ENCODE results near the gene CKS2.

Gene CKS2

GRCh38 chr9:89346696-89347095, 35.7 kb downstream of the CKS2 start:
- no peaks in the 10 kb centered on the region for H3K9me3 ChIP-seq (ENCODE audit: control insufficient read depth, low read length)
- no peak overlapping the region for H3K4me3 ChIP-seq (ENCODE audit: insufficient read depth, low read depth, low read length, poor library complexity, severe bottlenecking)
- no peaks in the 10 kb centered on the region for H3K27me3 ChIP-seq (replicated peaks; ENCODE audit: control insufficient read depth, insufficient read depth, low read length, poor library complexity, severe bottlenecking)
- DNase-seq: no peak
- peaks cover 86% of the 10 kb centered on the region for H3K36me3 ChIP-seq (ENCODE audit: control insufficient read depth, insufficient read depth, low read length)
- no peaks in the 10 kb centered on the region for H3K4me1 ChIP-seq (ENCODE audit: control insufficient read depth, insufficient read depth, low read length, poor library complexity, severe bottlenecking)
- H3K27ac ChIP-seq (ENCODE audit: insufficient read depth, low read length, poor library complexity, severe bottlenecking): no peak overlapping the region

- DNase-seq: no peak
- peaks cover 85% of the 10 kb centered on the region for H3K36me3 ChIP-seq (ENCODE audit: control insufficient read depth, insufficient read depth, low read length)
- no peaks in the 10 kb centered on the region for H3K27me3 ChIP-seq (replicated peaks; ENCODE audit: control insufficient read depth, insufficient read depth, low read length, poor library complexity, severe bottlenecking)
- no peak overlapping the region for H3K27ac ChIP-seq (ENCODE audit: insufficient read depth, low read length, poor library complexity, severe bottlenecking)
- no peak overlapping the region for H3K4me3 ChIP-seq (ENCODE audit: insufficient read depth, low read depth, low read length, poor library complexity, severe bottlenecking)
- H3K9me3 ChIP-seq (ENCODE audit: control insufficient read depth, low read length): no peaks in the 10 kb centered on the region
- no peaks in the 10 kb centered on the region for H3K4me1 ChIP-seq (ENCODE audit: control insufficient read depth, insufficient read depth, low read length, poor library complexity, severe bottlenecking)
Observed at GRCh38 chr9:89347651-89348050, 36.7 kb downstream of the CKS2 start.

GRCh38 chr9:89349607-89350006, 38.6 kb downstream of the CKS2 start:
- Histone ChIP-seq H3K9me3 (ENCODE audit: control insufficient read depth, low read length) (no peaks in the 10 kb centered on the region), H3K27me3 (replicated peaks; ENCODE audit: control insufficient read depth, insufficient read depth, low read length, poor library complexity, severe bottlenecking) (no peaks in the 10 kb centered on the region), H3K4me3 (ENCODE audit: insufficient read depth, low read depth, low read length, poor library complexity, severe bottlenecking) (no peak overlapping the region), H3K36me3 (ENCODE audit: control insufficient read depth, insufficient read depth, low read length) (peaks cover 93% of the 10 kb centered on the region), H3K4me1 (ENCODE audit: control insufficient read depth, insufficient read depth, low read length, poor library complexity, severe bottlenecking) (no peaks in the 10 kb centered on the region), H3K27ac (ENCODE audit: insufficient read depth, low read length, poor library complexity, severe bottlenecking) (no peak overlapping the region)
- no peak for DNase-seq

- Histone ChIP-seq H3K4me1 (ENCODE audit: control insufficient read depth, insufficient read depth, low read length, poor library complexity, severe bottlenecking) (no peaks in the 10 kb centered on the region), H3K27me3 (replicated peaks; ENCODE audit: control insufficient read depth, insufficient read depth, low read length, poor library complexity, severe bottlenecking) (no peaks in the 10 kb centered on the region), H3K9me3 (ENCODE audit: control insufficient read depth, low read length) (no peaks in the 10 kb centered on the region), H3K36me3 (ENCODE audit: control insufficient read depth, insufficient read depth, low read length) (peaks cover 95% of the 10 kb centered on the region), H3K4me3 (ENCODE audit: insufficient read depth, low read depth, low read length, poor library complexity, severe bottlenecking) (no peak overlapping the region), H3K27ac (ENCODE audit: insufficient read depth, low read length, poor library complexity, severe bottlenecking) (no peak overlapping the region)
- no peak for DNase-seq
Observed at GRCh38 chr9:89350988-89351557, 40.1 kb downstream of the CKS2 start.

- DNase-seq: no peak
- no peaks in the 10 kb centered on the region for H3K9me3 ChIP-seq (ENCODE audit: control insufficient read depth, low read length)
- peaks cover 96% of the 10 kb centered on the region for H3K36me3 ChIP-seq (ENCODE audit: control insufficient read depth, insufficient read depth, low read length)
- no peak overlapping the region for H3K4me3 ChIP-seq (ENCODE audit: insufficient read depth, low read depth, low read length, poor library complexity, severe bottlenecking)
- H3K27ac ChIP-seq (ENCODE audit: insufficient read depth, low read length, poor library complexity, severe bottlenecking): no peak overlapping the region
- H3K27me3 ChIP-seq (replicated peaks; ENCODE audit: control insufficient read depth, insufficient read depth, low read length, poor library complexity, severe bottlenecking): no peaks in the 10 kb centered on the region
- no peaks in the 10 kb centered on the region for H3K4me1 ChIP-seq (ENCODE audit: control insufficient read depth, insufficient read depth, low read length, poor library complexity, severe bottlenecking)
Observed at GRCh38 chr9:89351584-89352300, 40.7 kb downstream of the CKS2 start.

GRCh38 chr9:89352451-89352850, 41.5 kb downstream of the CKS2 start:
- H3K4me1 ChIP-seq (ENCODE audit: control insufficient read depth, insufficient read depth, low read length, poor library complexity, severe bottlenecking): no peaks in the 10 kb centered on the region
- H3K27ac ChIP-seq (ENCODE audit: insufficient read depth, low read length, poor library complexity, severe bottlenecking): peak overlapping the region; percentile 6
- no peak for DNase-seq
- no peak overlapping the region for H3K4me3 ChIP-seq (ENCODE audit: insufficient read depth, low read depth, low read length, poor library complexity, severe bottlenecking)
- no peaks in the 10 kb centered on the region for H3K9me3 ChIP-seq (ENCODE audit: control insufficient read depth, low read length)
- H3K27me3 ChIP-seq (replicated peaks; ENCODE audit: control insufficient read depth, insufficient read depth, low read length, poor library complexity, severe bottlenecking): no peaks in the 10 kb centered on the region
- peaks cover 96% of the 10 kb centered on the region for H3K36me3 ChIP-seq (ENCODE audit: control insufficient read depth, insufficient read depth, low read length)

- Histone ChIP-seq H3K4me3 (ENCODE audit: insufficient read depth, low read depth, low read length, poor library complexity, severe bottlenecking) (no peak overlapping the region), H3K4me1 (ENCODE audit: control insufficient read depth, insufficient read depth, low read length, poor library complexity, severe bottlenecking) (no peaks in the 10 kb centered on the region), H3K27ac (ENCODE audit: insufficient read depth, low read length, poor library complexity, severe bottlenecking) (no peak overlapping the region), H3K36me3 (ENCODE audit: control insufficient read depth, insufficient read depth, low read length) (peaks cover 96% of the 10 kb centered on the region), H3K9me3 (ENCODE audit: control insufficient read depth, low read length) (no peaks in the 10 kb centered on the region), H3K27me3 (replicated peaks; ENCODE audit: control insufficient read depth, insufficient read depth, low read length, poor library complexity, severe bottlenecking) (no peaks in the 10 kb centered on the region)
- no peak for DNase-seq
Observed at GRCh38 chr9:89352874-89353649, 42.1 kb downstream of the CKS2 start.

- Histone ChIP-seq H3K27me3 (replicated peaks; ENCODE audit: control insufficient read depth, insufficient read depth, low read length, poor library complexity, severe bottlenecking) (no peaks in the 10 kb centered on the region), H3K9me3 (ENCODE audit: control insufficient read depth, low read length) (no peaks in the 10 kb centered on the region), H3K27ac (ENCODE audit: insufficient read depth, low read length, poor library complexity, severe bottlenecking) (no peak overlapping the region), H3K36me3 (ENCODE audit: control insufficient read depth, insufficient read depth, low read length) (peaks cover 96% of the 10 kb centered on the region), H3K4me1 (ENCODE audit: control insufficient read depth, insufficient read depth, low read length, poor library complexity, severe bottlenecking) (no peaks in the 10 kb centered on the region), H3K4me3 (ENCODE audit: insufficient read depth, low read depth, low read length, poor library complexity, severe bottlenecking) (no peak overlapping the region)
- no peak for DNase-seq
Observed at GRCh38 chr9:89353989-89354388, 43.0 kb downstream of the CKS2 start.

GRCh38 chr9:89354471-89354870, 43.5 kb downstream of the CKS2 start:
- Histone ChIP-seq H3K4me3 (ENCODE audit: insufficient read depth, low read depth, low read length, poor library complexity, severe bottlenecking) (no peak overlapping the region), H3K27ac (ENCODE audit: insufficient read depth, low read length, poor library complexity, severe bottlenecking) (no peak overlapping the region), H3K36me3 (ENCODE audit: control insufficient read depth, insufficient read depth, low read length) (peaks cover 93% of the 10 kb centered on the region), H3K9me3 (ENCODE audit: control insufficient read depth, low read length) (no peaks in the 10 kb centered on the region), H3K27me3 (replicated peaks; ENCODE audit: control insufficient read depth, insufficient read depth, low read length, poor library complexity, severe bottlenecking) (no peaks in the 10 kb centered on the region), H3K4me1 (ENCODE audit: control insufficient read depth, insufficient read depth, low read length, poor library complexity, severe bottlenecking) (no peaks in the 10 kb centered on the region)
- DNase-seq: no peak

GRCh38 chr9:89356782-89357181, 45.8 kb downstream of the CKS2 start:
- Histone ChIP-seq H3K9me3 (ENCODE audit: control insufficient read depth, low read length) (no peaks in the 10 kb centered on the region), H3K27ac (ENCODE audit: insufficient read depth, low read length, poor library complexity, severe bottlenecking) (no peak overlapping the region), H3K27me3 (replicated peaks; ENCODE audit: control insufficient read depth, insufficient read depth, low read length, poor library complexity, severe bottlenecking) (no peaks in the 10 kb centered on the region), H3K4me1 (ENCODE audit: control insufficient read depth, insufficient read depth, low read length, poor library complexity, severe bottlenecking) (no peaks in the 10 kb centered on the region), H3K4me3 (ENCODE audit: insufficient read depth, low read depth, low read length, poor library complexity, severe bottlenecking) (no peak overlapping the region), H3K36me3 (ENCODE audit: control insufficient read depth, insufficient read depth, low read length) (peaks cover 93% of the 10 kb centered on the region)
- no peak for DNase-seq
